GM21529 (cell line): ENCODE data around the gene LRRC45.
A peak's percentile ranks its signal among the peaks of the same experiment; 100 is the strongest.

ENCODE experiments used
- ATAC-seq: cut with Tn5 transposase; IDR thresholded peaks from one replicate; pipeline ENCODE4 v1.9.1; 2021; ENCODE audit not compliant: unreplicated experiment

The LRRC45 gene

GRCh38 chr17:82018989-82019689, 4.0 kb upstream of the LRRC45 start:
- no peak for ATAC-seq

DNA sequence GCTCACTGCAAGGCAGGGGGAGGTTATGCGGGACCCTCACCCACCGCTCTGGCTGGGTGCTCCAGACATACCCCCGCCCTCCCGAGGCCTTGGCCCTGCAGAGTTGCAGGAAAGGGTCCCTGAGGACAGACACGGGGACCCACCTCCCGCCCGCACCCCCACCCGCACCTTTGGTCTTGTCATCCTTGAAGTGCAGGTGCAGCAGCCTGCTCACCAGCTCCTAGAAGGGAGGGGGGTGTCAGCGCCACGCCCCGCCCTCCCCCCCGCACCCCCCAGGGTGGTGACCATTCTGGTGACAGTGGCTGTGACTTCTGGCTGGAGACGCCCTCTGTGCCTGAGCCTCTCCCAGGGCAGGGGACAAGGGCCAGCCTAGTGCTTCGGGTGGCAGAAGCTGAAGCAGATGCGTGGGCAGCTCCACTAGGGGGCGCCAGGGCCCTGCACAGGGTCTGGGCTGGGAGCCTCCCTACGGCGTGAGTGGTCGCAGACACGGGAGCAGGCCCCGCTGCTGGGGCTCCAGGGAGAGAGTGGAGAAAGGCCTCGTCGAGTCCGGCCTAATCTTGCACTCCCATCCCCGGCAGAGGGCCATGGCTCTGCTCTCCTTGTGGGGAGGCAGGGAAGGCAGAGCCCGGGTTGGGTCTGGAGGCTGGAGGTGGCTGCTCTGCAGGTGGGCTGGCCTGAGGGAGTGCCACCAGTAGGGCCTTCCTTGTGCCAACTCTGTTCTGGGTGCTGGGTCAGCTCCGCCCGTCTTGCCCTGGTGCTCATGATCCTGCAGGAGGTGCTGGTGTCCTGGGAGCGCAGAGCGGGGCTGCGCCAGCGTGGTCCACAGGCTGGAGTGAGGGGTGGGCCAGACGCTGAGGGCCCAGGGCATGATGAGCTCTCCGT, 3.2 kb upstream of the LRRC45 start:
- no peak for ATAC-seq

DNA sequence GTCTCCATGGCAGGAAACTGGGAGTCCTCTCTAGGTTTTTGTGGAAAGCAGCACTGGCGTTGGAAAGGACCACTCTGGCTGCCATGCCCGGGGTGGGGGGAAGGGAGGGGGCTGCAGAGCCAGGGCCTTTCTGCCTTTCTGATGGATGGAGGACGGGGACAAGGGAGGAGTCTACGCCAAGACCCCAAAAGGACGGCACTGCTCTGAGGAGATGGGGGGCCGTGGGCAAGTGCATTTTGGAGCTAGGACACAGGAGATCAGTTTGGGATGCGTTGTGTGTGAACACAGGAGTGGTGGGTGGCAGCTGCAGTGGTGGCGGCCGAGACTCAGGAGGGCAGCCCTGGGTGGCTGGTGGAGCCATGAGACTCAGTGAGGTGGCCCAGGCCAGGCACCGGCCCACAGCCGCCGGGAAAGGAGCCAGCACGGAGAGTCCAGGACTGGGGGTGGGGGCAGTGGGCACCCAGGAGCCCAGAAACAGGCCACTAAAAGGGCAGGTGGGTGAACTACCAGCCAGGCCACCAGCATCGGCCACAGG, 2.5 kb upstream of the LRRC45 start:
- ATAC-seq, result no peak

DNA sequence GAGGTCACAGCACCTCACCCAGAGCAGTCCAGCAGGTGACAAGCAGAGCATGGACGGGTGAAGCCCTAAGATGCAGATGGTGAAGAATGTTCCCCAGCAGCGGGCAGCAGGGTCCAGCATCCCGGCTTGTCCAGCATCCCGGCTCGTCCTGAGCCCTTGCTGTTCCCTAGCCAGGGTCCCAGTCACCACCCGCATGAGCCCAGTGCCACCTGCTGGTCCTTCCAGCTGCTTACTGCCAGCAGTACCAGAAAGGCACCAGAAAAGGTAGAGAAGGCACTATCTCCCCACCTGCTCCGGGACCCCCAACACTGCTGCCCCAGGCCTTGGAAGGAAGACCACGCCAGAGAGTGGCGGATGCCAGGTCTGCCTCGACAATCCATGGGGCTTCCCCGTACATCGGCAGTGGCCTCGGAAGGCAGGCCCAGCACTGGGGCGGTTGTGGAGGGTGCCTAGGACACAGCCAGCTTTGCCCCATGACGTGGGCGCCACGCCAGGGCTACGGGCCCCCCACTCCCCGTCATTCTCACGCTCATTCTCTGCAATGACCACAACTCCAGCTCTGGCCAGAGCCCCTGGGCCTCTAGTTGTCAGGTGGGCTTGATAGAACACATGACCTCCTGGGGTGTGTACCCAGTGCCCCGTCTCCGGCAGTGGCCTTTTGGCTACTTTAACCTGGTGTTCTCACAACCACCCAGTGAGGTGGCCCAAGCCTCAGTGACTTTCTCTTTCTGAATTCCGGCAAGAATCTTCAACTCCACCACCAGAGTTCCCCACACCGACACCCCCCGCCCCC, 1.8 kb upstream of the LRRC45 start:
- ATAC-seq, result no peak

DNA sequence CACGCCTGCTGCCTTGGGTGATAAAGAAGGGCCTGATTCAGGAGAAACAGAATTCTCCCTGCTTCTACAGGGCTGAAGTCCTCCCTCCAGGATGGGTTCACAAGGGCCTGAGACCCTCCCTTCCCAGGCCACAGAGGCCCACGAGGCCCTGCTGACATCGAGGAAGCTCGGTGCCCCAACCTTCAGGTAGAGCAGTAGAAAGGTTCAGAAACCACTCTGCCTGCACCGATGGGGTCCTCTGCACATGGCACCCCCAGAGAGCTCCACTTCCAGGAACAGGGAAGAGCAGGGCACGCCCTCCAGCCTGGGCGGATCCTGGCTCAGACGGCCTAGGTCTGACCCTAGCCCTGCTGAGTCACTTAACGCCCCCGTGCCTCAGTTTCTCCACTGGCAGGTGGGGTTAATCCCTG, 1.2 kb upstream of the LRRC45 start:
- ATAC-seq, result no peak

DNA sequence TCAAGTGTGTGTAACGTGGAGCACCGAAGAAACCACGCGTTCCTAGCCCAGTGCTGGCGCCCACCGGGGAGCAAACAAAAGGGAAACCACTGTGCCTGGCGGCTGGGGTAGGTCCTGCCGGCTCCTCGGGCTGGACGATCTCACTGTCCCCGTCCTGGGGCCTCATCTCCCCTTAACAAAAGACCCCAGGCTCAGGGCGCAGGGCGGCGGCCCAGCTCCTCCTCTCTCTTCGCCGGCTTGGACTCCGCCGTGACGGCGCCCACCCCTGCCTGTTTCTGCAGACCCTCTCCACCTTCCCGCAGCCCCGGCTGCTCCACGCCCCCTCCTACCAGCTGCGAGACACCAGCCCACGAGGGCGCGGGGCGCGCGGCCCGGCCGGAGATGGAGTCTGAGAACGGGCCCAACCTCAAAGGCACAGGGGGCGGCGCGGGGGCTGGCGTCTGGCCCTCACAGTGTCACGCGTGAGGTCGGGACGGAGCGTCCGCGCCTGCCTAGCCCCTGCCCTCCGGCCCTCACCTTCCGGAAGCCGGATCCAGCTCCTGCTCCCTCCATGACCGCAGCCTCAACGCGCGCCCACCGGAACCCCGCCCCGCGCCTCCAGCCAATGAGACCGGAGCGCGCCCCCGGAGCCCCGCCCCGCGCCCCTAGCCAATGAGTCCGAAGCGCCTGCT, 660 bp upstream of the LRRC45 start, which contains the start of gene CENPX:
Gene CENPX, minus strand, starts transcription at position 569 of the 671 bp plus-strand sequence. Its CDS starts 17 bp downstream, at position 552.
- ATAC-seq, result no peak

DNA sequence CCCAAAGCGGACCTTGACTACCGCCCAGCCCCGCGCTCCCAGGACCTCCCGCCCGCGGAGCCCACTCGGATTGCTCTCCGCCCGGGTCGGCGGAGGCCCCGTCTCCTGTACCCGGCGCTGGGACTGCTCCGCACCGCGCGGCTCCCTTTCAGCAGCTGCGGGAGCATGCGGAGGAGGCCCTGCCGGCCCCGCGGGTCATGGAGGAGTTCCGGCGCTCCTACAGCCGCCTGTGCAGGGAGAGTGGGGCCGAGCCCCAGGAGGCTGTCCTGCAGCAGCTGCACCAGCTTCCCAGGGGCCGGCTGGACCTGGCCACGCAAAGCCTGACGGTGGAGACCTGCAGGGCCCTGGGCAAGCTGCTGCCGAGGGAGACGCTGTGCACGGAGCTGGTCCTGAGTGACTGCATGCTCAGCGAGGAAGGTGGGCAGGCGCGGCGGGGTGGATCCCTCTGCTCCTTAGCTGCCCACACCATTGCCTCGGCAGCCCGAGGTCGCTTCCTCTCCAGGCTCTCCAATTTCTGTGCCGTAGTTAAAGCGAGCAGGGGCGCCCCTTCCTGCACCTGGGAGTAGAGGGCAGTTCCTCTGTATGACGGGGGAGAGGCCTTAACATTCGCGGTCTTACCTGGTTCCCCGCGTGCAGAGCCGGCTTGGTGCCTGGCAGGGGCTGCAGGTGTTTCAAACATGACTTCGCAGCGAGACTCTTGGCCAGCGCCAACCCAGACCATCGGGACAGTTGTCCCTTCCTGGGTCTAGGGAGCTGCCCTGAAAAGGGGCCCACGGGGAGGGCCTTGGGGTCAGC, 539 bp downstream of the LRRC45 start:
- ATAC-seq, result peak; percentile 7

GRCh38 chr17:82024859-82025258, 1.8 kb downstream of the LRRC45 start:
- no peak for ATAC-seq

DNA sequence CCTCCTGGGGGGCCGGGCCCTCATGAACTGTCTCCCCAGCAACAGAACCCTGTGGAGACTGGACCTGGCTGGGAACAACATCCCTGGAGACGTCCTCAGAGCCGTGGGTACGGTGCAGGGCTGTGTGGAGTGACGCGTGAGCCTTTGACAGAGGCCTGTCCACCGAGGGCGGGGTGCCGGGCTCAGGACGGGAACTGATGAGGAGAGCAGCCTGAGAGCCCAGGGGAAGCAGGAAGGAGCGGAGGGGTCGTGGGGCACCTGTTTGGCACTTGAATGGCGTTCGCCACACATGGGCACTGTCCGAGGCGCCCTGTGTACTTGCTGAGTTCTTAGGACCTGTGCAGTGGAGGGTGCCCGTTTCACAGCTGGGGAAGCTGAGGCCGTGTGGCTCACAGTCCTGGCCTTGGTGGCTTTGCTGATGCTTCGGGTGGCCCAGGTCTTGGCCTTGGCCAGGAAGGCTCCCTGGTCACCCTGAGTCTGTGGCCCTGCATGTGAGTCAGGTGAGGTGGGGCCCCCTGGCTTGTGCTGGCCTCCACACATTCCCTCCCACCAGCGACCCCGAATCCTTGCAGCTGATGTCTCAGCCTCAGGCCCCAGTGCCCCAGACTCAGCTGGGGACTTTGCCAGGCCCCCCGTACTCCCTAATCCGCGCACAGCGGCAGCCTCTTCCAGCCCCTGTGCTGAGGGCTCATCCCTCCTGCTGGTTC, 2.4 kb downstream of the LRRC45 start:
- no peak for ATAC-seq

DNA sequence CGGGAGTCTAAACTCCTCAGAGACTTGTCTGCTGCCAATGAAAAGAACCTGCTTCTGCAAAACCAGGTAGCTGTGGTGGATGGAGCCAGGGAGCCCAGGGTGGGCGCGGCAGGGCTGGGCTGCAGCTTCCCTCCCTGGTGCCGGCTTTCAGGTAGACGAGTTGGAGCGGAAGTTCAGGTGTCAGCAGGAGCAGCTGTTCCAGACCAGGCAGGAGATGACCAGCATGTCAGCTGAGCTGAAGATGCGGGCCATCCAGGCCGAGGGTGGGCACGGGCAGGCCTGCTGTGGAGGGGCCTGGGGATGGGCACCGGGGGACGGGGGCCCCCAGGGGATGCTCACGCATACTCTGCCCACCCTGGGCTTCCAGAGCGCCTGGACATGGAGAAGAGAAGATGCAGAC, 5.1 kb downstream of the LRRC45 start:
- ATAC-seq, result no peak

DNA sequence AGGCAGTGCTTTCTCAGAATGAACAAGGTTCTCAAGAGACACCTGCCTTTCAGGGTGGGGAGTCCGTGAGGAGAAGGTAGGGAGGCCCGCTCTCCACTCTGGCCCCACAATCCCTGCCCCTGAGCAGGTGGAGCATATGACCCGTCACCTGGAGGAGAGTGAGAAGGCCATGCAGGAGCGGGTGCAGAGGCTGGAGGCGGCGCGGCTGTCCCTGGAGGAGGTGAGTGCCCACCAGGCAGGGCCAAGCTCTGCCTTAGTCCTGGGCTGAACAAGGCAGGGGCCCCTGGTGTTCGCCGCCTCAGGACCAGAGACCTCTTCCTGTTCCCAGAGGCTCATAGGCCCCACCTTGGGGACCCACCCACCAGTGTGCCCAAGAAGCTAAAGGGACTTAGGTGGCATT, 5.9 kb downstream of the LRRC45 start:
- ATAC-seq, result no peak

DNA sequence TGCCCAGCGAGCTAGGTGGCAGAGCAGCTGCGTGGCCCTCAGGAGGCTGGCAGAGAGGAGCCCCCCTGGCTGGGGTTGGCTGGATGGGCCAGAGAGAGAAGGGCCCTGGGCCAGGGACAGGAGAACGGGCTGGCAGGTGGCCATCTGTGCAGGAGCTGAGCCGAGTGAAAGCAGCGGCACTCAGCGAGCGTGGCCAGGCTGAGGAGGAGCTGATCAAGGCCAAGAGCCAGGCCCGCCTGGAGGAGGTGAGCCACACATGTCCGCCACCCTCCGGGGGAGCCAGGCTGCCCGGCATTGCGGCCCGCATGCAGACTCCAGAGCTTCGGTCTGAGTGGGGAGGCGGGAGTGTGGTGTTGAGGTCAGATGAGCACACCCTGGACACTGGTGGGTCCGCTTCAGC, 6.3 kb downstream of the LRRC45 start:
- ATAC-seq, result no peak

GRCh38 chr17:82029990-82030469, 6.9 kb downstream of the LRRC45 start:
- no peak for ATAC-seq

GRCh38 chr17:82030470-82031302, 7.6 kb downstream of the LRRC45 start:
- peak; percentile 47 for ATAC-seq

GRCh38 chr17:82031303-82031884, 8.3 kb downstream of the LRRC45 start, which contains the start of gene RAC3:
Gene RAC3, plus strand, starts transcription at chr17:82031678. Its CDS starts 84 bp downstream, at chr17:82031762.
- ATAC-seq, result no peak

GRCh38 chr17:82031885-82032627, 9.0 kb downstream of the LRRC45 start:
- ATAC-seq, result no peak
